Upper lobe of left lung (tissue), 4 donors: ENCODE measurements around the gene USP13.

ENCODE experiments used
- EP300 ChIP-seq, 4 donors: sonication (generic); formaldehyde crosslinking; IDR thresholded peaks; one replicate each; pipeline ENCODE4 v1.5.1; 2017; ENCODE audit warnings: antibody characterized with exemption in 4 of 4, control low read depth in 2 of 4
- POLR2AphosphoS5 ChIP-seq, 2 donors: sonication (generic); formaldehyde crosslinking; IDR thresholded peaks; one replicate each; pipeline ENCODE4 v1.5.1; 2017; ENCODE audit warnings: antibody characterized with exemption in 2 of 2
- TF ChIP-seq, protein P1 (sequence below), 6 experiments: fragments of 450-650 bp in 4 of 6; fragments of 200-600 bp in 2 of 6; sonication (generic) in 2 of 6; IDR thresholded peaks; one replicate each; pipeline ENCODE4 v1.5.1; 2016 to 2019; ENCODE audit warnings: antibody characterized with exemption in 6 of 6

DNA sequence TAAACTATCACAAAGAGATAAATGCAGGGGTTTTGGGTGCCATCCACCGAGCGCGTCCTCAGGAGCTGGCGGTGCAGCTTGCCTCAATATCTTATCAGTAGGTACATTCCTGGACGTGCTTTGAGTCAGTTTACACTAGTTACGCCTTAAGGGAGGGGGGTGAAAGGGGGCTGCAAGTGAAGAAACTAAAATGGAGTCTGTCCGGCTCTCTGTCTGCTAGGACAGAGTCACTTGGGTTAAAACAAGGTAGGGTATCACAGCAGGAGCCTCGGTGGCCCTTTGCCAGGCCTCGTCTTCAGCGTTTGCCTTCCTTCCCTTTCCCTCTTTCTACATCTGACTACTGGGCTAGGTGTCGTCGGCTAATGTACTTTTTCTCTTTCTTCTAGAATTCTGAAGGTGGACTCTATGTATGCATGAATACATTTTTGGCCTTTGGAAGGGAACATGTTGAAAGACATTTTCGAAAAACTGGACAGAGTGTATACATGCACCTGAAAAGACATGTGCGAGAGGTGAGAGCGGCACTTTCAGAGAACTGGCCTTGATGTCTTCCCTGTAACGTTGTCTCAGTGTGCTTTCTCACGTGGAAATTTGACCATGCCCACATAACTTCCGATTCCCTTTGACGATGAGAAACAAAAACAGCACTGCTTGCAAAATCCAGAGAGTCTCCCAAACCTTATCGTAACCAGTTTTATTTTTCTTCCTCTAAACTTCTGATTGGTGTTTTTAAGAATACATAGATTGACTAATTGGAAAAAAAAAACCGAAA, 28.8 kb downstream of the USP13 start:
- TF ChIP-seq EP300 (IDR thresholded peaks at IDR 0.05): no peak
- TF ChIP-seq, protein P1, sequence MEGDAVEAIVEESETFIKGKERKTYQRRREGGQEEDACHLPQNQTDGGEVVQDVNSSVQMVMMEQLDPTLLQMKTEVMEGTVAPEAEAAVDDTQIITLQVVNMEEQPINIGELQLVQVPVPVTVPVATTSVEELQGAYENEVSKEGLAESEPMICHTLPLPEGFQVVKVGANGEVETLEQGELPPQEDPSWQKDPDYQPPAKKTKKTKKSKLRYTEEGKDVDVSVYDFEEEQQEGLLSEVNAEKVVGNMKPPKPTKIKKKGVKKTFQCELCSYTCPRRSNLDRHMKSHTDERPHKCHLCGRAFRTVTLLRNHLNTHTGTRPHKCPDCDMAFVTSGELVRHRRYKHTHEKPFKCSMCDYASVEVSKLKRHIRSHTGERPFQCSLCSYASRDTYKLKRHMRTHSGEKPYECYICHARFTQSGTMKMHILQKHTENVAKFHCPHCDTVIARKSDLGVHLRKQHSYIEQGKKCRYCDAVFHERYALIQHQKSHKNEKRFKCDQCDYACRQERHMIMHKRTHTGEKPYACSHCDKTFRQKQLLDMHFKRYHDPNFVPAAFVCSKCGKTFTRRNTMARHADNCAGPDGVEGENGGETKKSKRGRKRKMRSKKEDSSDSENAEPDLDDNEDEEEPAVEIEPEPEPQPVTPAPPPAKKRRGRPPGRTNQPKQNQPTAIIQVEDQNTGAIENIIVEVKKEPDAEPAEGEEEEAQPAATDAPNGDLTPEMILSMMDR (IDR thresholded peaks at IDR 0.05): no peak
- no peak for TF ChIP-seq POLR2AphosphoS5 (IDR thresholded peaks at IDR 0.05)
